ENCODE results near the gene CHRNA4. TPM values are rescaled to one million over a fixed set of nuclear protein-coding genes. Genes with fewer than 3 reads are reported as not detected.

The CHRNA4 gene
- total RNA-seq, 2 donors from 2014 or later = not detected

DNA sequence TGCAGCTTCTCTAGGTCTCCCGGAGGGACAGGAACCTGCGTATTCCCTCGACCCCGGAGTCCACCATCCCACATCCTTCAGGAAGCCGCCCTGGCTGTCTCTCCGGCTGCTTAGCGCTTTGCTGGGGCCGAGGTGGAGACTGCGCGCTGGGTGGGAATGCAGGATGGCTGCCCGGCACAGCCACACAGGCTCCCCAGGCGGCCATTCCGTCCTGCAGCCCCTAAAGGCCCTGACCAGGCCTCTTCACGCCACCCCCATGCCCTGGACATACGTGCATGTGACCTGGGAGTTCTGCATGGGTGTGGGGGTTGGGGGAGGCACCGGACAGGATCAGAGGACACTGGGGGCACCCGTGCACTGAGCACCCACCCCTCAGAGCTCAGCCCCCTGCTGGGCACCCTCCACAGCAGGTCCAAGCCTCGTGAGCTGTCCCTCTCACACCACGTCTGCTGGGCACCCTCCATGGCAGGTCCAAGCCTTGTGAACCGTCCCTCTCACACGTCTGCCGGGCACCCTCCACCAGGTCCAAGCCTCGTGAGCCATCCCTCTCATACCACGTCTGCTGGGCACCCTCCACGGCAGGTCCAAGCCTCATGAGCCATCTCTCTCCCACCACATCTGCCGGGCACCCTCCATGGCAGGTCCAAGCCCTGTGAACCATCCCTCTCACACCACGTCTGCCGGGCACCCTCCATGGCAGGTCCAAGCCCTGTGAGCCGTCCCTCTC, 40.4 kb upstream of the CHRNA4 start:
- Histone ChIP-seq H3K27me3 (replicated peaks; ENCODE audit: insufficient read depth) (no peaks in the 10 kb centered on the region), H3K9me3 (no peaks in the 10 kb centered on the region), H3K36me3 (no peaks in the 10 kb centered on the region), H3K4me1 (ENCODE audit: control insufficient read depth in 1 of 2, low read depth in 2 of 2) (no peaks in the 10 kb centered on the region), H3K4me3 (no peak overlapping the region), H3K27ac (no peak overlapping the region)
- DNase-seq (ENCODE audit: low spot score) = no peak
- TF ChIP-seq, protein P1, sequence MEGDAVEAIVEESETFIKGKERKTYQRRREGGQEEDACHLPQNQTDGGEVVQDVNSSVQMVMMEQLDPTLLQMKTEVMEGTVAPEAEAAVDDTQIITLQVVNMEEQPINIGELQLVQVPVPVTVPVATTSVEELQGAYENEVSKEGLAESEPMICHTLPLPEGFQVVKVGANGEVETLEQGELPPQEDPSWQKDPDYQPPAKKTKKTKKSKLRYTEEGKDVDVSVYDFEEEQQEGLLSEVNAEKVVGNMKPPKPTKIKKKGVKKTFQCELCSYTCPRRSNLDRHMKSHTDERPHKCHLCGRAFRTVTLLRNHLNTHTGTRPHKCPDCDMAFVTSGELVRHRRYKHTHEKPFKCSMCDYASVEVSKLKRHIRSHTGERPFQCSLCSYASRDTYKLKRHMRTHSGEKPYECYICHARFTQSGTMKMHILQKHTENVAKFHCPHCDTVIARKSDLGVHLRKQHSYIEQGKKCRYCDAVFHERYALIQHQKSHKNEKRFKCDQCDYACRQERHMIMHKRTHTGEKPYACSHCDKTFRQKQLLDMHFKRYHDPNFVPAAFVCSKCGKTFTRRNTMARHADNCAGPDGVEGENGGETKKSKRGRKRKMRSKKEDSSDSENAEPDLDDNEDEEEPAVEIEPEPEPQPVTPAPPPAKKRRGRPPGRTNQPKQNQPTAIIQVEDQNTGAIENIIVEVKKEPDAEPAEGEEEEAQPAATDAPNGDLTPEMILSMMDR (IDR thresholded peaks at IDR 0.05) = no peak
- no peak for ATAC-seq (ENCODE audit: insufficient number of reproducible peaks, low FRiP score, low read depth)

DNA sequence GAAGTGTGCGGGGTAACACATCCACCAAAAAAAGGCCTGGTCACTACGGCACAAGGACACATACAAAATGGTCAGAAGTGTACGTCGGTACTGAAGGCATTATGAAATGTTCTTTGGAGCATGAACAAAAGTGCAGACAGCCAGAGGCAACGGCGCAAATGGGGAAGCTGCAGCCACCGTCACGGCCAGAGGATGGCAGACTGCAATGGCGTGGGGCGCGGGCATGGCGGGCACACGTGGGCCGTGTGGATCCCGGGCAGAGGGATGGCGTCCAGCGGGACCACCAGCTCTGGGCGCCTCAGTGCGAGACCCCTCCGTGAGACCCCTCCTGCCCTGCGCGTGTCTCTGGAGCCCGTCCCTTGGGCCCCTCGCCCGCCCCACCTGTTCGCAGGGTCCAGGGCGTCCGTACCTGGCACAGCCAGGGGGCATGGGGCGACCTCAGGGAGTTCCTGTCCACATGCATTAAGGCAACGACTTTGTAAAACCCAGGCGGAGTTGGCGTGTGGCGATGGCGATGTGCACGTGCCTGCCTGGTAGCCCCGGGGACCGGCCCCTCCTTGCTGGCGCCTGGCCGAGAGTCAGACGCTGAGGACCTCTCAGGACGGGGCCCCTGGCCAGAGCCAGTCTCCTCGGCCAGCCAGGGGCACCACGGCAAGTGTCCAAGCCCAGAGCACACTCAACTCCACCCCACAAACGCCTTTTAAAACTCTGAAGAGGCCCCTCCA, 39.5 kb upstream of the CHRNA4 start:
- no peaks in the 10 kb centered on the region for H3K4me1 ChIP-seq (ENCODE audit: control insufficient read depth in 1 of 2, low read depth in 2 of 2)
- no peak overlapping the region for H3K4me3 ChIP-seq
- TF ChIP-seq, protein P1 (IDR thresholded peaks at IDR 0.05) = no peak
- ATAC-seq (ENCODE audit: insufficient number of reproducible peaks, low FRiP score, low read depth) (no peak), DNase-seq (ENCODE audit: low spot score) (no peak)
- H3K36me3 ChIP-seq = no peaks in the 10 kb centered on the region
- H3K27me3 ChIP-seq (replicated peaks; ENCODE audit: insufficient read depth) = no peaks in the 10 kb centered on the region
- H3K27ac ChIP-seq = no peak overlapping the region
- H3K9me3 ChIP-seq = no peaks in the 10 kb centered on the region

DNA sequence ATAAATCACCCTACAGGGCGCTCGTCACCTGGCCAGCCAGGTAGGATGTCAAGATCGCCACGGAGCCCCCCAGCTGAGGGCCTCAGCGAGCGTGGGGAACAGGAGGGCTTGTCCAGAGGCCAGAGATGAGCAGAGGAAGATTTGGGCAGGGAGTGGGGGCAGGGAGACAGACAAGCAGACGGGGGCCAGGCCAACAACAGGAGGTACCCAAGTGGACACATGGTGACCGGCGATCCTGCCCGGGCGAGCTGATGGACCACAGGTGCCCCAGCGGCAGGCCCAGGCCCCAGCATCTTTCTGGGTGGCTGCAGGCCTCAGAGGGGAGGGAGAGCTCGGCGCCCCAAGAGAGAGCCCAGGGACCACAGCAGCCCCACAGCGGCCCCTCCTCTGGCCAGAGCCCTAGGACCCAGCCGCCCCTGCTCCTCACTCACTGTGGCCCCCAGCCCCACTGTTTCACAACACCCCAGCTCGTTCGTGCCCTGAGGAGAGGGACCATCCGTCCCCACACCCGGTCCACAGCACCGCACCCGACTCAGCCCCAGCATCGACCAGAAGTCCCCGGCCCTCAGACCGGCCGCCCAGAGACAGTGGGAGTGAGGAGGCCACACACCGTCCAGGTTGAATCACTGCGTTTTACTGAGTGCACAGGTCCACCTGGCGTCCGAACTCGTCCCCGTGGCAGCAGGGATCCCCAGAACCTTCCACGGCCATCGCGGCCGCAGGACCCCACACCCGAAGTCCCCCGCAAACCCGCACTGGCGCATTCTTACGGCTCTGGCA, 38.6 kb upstream of the CHRNA4 start:
- Histone ChIP-seq H3K9me3 (no peaks in the 10 kb centered on the region), H3K27ac (no peak overlapping the region), H3K4me1 (ENCODE audit: control insufficient read depth in 1 of 2, low read depth in 2 of 2) (no peaks in the 10 kb centered on the region), H3K27me3 (replicated peaks; ENCODE audit: insufficient read depth) (no peaks in the 10 kb centered on the region), H3K4me3 (no peak overlapping the region), H3K36me3 (no peaks in the 10 kb centered on the region)
- TF ChIP-seq, protein P1 (IDR thresholded peaks at IDR 0.05) = no peak
- ATAC-seq (ENCODE audit: insufficient number of reproducible peaks, low FRiP score, low read depth) (no peak), DNase-seq (ENCODE audit: low spot score) (no peak)

DNA sequence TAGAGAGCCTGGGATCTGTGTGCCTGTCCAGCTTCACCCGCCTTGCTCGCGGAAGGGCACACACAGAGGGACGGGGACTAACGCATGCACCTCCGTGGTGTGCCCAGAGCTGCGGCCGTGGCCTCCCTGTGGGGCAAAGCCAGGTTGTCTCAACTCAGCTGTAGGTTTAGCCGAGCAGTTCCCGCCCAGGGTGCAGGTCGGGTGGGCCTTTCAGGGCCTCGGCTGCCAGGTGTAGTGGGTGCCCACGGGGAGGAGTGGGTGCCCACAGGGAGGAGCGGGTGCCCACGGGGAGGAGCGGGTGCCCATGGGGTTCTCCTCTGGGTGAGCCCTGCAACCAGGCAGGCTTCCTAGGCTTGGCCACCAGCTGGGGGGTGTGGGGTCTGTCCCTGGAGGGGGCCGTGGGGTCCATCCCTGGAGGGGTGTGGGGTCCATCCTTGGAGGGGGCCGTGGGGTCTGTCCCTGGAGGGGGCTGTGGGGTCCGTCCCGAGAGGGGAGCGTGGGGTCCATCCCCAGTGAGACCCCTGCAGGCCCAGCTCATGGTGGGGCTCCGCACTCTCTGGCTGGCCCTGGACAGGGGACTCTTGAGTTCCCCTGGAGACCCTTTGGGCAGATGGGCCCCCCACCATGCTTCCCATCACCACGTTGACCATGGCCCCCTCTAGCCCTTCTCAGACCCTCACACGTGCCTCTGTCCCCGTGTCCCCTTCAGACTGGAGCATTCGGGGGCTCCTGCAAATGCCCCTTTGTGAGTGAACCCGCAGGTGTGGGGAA, 37.8 kb upstream of the CHRNA4 start:
- Histone ChIP-seq H3K27me3 (replicated peaks; ENCODE audit: insufficient read depth) (no peaks in the 10 kb centered on the region), H3K4me1 (ENCODE audit: control insufficient read depth in 1 of 2, low read depth in 2 of 2) (no peaks in the 10 kb centered on the region), H3K9me3 (no peaks in the 10 kb centered on the region), H3K4me3 (no peak overlapping the region), H3K36me3 (no peaks in the 10 kb centered on the region), H3K27ac (no peak overlapping the region)
- TF ChIP-seq, protein P1 (IDR thresholded peaks at IDR 0.05) = no peak
- DNase-seq (ENCODE audit: low spot score) = no peak
- ATAC-seq (ENCODE audit: insufficient number of reproducible peaks, low FRiP score, low read depth) = no peak
